ENCODE data around the gene ACY1. TPM values are rescaled to one million over a fixed set of nuclear protein-coding genes. Genes with fewer than 3 reads are reported as not detected.

ACY1 gene
- polyA plus RNA-seq, 2 of the 4 experiments (the other 2 are of a cell fraction): 20.7 to 21.1 TPM

GRCh38 chr3:51966486-51966885 lies 16.8 kb upstream of the ACY1 start:
- ATAC-seq (no peak), FAIRE-seq (no peak), DNase-seq (ENCODE audit: low read depth in 1 of 2, low spot score in 1 of 2) (no peak)
- CTCF ChIA-PET: interaction anchor here (1.0 to 5.0 kb wide), 4 partner anchors 8 to 24 kb away, joined by 3 to 37 read pairs (median 3); partner anchors contain the start of genes PARP3 and RRP9
- TF ChIP-seq PHF8 (IDR thresholded peaks at IDR 0.05; ENCODE audit: borderline replicate concordance, low read depth) (no peak), ZC3H11A (IDR thresholded peaks at IDR 0.05) (no peak), JUN (IDR thresholded peaks at IDR 0.05) (no peak), CBX2 (IDR thresholded peaks at IDR 0.05; ENCODE audit: borderline replicate concordance, low read depth) (no peak)
- TF ChIP-seq, protein P1, sequence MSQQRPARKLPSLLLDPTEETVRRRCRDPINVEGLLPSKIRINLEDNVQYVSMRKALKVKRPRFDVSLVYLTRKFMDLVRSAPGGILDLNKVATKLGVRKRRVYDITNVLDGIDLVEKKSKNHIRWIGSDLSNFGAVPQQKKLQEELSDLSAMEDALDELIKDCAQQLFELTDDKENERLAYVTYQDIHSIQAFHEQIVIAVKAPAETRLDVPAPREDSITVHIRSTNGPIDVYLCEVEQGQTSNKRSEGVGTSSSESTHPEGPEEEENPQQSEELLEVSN (IDR thresholded peaks at IDR 0.05; ENCODE audit: borderline replicate concordance, low read depth): no peak
- WGBS (ENCODE audit: missing lambda C conversion rate): 100% methylated on average over 2 of the region's 5 CpGs
- H3K27ac ChIP-seq: peak overlapping the region; percentile 91 to 100; a peak in 4 of 6 replicates
- POLR2A ChIA-PET: no interaction called here
- no peaks in the 10 kb centered on the region for H3K9me3 ChIP-seq
- peak overlapping the region; percentile 84 for H3K4me2 ChIP-seq
- H3K4me1 ChIP-seq: peaks cover 13% of the 10 kb centered on the region
- H3K4me3 ChIP-seq: peak overlapping the region; percentile 79

GRCh38 chr3:51966922-51967383 lies 16.4 kb upstream of the ACY1 start:
- 0 out of 3 replicates have a peak, but pooled peaks have one; percentile 12 for TF ChIP-seq BCL3 (IDR thresholded peaks at IDR 0.05)
- TF ChIP-seq USF2 (IDR thresholded peaks at IDR 0.05): no peak
- TF ChIP-seq RCOR1 (IDR thresholded peaks at IDR 0.05; ENCODE audit: low read depth, low read length): no peak
- POLR2A ChIA-PET: no interaction called here
- Histone ChIP-seq H3K4me1 (peaks cover 13% of the 10 kb centered on the region), H3K27ac (peak overlapping the region; percentile 91 to 100), H3K4me3 (peak overlapping the region; percentile 79), H3K4me2 (peak overlapping the region; percentile 84), H3K9me3 (no peaks in the 10 kb centered on the region)
- WGBS (ENCODE audit: missing lambda C conversion rate): 24% methylated on average over 9 of the region's 33 CpGs
- ATAC-seq: peak; percentile 45 to 55
- FAIRE-seq: no peak
- CTCF ChIA-PET: interaction anchor here (1.0 to 5.0 kb wide), 4 partner anchors 9 to 25 kb away, joined by 3 to 37 read pairs (median 3); partner anchors contain the start of genes PARP3 and RRP9
- DNase-seq (ENCODE audit: low read depth in 1 of 2, low spot score in 1 of 2): no peak

GRCh38 chr3:51967384-51968169 lies 15.8 kb upstream of the ACY1 start, which contains the start of gene PCBP4:
Gene PCBP4 (minus strand): TSS chr3:51967454. CDS start chr3:51961240, 6,214 bp downstream.
- no peaks in the 10 kb centered on the region for H3K9me3 ChIP-seq
- ChIA-PET POLR2A (no interaction called here), CTCF (interaction anchor here (1.0 to 5.0 kb wide), 4 partner anchors 10 to 25 kb away, joined by 3 to 37 read pairs (median 3); partner anchors contain the start of genes PARP3 and RRP9)
- peaks cover 13% of the 10 kb centered on the region for H3K4me1 ChIP-seq
- peak; percentile 65 for ATAC-seq
- TF ChIP-seq BCL3 (IDR thresholded peaks at IDR 0.05): peak; percentile 22; the same call in 1 of the 3 replicates
- peak in 1 of 2 experiments; percentile 32; a peak in 1 of 5 replicates for TF ChIP-seq JUN (IDR thresholded peaks at IDR 0.05)
- no peak for TF ChIP-seq KDM1A (IDR thresholded peaks at IDR 0.05; ENCODE audit: low read depth)
- peak within 1 kb of the TSS; percentile 84 for H3K4me2 ChIP-seq
- FAIRE-seq: no peak
- no peak for DNase-seq (ENCODE audit: low read depth in 1 of 2, low spot score in 1 of 2)
- peak within 1 kb of the TSS; percentile 91 to 100 for H3K27ac ChIP-seq
- WGBS (ENCODE audit: missing lambda C conversion rate): 0% methylated on average over 2 of the region's 90 CpGs
- H3K4me3 ChIP-seq: peak within 1 kb of the TSS; percentile 79

DNA sequence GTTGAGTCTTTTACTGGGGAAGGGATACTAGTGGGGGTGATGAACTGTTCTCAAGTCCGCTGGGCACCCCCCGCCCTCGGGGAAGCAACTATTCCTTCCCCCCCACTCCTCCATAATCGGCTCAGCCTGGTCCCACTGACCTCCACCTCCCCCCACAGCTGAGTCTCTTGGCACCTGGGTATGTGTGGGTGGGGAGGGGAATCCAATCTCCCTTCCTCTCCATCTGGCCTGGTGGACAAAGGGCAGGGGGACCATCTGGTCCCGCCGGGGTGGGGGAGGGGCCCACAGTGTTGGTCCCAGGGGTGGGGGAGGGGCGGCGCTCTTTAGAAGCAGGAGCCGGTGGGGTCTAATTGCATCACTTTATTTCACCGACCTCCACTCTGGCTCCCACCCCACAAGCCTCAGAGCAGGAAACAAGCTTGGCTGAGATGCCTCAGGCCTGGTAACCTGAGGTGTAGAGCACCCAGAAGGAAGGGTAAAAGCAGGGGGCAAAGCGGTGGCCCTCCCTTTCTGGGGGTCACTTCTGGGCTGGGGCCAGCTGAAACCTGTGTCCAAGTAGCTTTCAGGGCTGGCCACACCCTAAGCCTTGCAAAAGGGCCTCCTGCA lies 15.1 kb upstream of the ACY1 start:
- DNase-seq (ENCODE audit: low read depth in 1 of 2, low spot score in 1 of 2): no peak
- ChIA-PET CTCF (interaction anchor here (5.0 to 7.1 kb wide), 2 partner anchors 15 to 26 kb away, joined by 37 to 53 read pairs; partner anchors contain the start of genes ACY1, PARP3 and RRP9), POLR2A (interaction anchor here (0.6 kb wide), 1 partner anchor 15 kb away, joined by 3 read pairs; the partner anchor contains the start of gene ACY1)
- H3K4me2 ChIP-seq: peak overlapping the region; percentile 84
- H3K4me3 ChIP-seq: peak overlapping the region; percentile 79
- peak overlapping the region; percentile 91 to 100 for H3K27ac ChIP-seq
- TF ChIP-seq CBX2 (IDR thresholded peaks at IDR 0.05; ENCODE audit: borderline replicate concordance, low read depth) (no peak), RAD21 (conservative IDR thresholded peaks at IDR 0.05 in 1 of 2, IDR thresholded peaks at IDR 0.05 in 1 of 2) (no peak), RARB (CRISPR knock-in tag; IDR thresholded peaks at IDR 0.05) (no peak)
- WGBS (ENCODE audit: missing lambda C conversion rate): 0% methylated on average over 1 of the region's 11 CpGs
- no peaks in the 10 kb centered on the region for H3K9me3 ChIP-seq
- no peak for FAIRE-seq
- peak in 1 of 2 experiments; percentile 31; a peak in 3 of 6 replicates for ATAC-seq
- H3K4me1 ChIP-seq: peaks cover 14% of the 10 kb centered on the region

Data from A549 (cell line).